GM20000 (cell line): Measurements from ENCODE around the gene FER.

Experiments used
- DNase-seq: peaks from one replicate; pipeline ENCODE4 v3.0.0; 2012; ENCODE audit warnings: low spot score
- CTCF ChIP-seq: IDR thresholded peaks from 2 replicates; pipeline ENCODE4 v1.5.1; 2012; ENCODE audit warnings: mild to moderate bottlenecking, control low read depth; ENCODE audit errors: extremely low read depth, missing control alignments

Gene FER

GRCh38 chr5:109168151-109168550, 420.5 kb downstream of the FER start:
- TF ChIP-seq CTCF, result no peak
- no peak for DNase-seq

- TF ChIP-seq CTCF, result no peak
- no peak for DNase-seq
Measured at GRCh38 chr5:109170629-109171350, 423.1 kb downstream of the FER start.

DNA sequence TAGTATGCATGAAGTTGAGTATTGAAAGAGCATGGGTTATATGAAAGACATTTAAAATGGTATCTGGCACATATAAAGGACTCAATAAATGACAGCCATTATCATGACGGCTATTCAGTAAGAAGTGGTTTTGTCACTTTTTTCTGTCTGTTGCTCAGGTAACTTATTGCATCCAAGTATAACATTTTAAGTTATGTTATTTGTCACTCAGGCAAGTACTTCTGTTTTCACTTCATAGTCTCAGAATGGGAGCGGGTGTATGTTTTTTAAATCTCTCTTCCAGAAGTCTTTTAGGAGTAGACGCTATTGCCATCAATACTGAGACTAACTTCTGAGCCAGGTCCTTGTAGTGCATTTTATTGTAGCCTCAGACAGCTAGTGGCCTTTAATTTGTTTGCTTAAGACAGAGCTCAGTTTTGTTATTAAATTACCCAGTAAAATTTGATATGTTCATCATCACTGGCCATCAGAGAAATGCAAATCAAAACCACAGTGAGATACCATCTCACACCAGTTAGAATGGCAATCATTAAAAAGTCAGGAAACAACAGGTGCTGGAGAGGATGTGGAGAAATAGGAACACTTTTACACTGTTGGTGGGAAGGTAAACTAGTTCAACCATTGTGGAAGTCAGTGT, 423.9 kb downstream of the FER start:
- DNase-seq, result peak; percentile 9

DNA sequence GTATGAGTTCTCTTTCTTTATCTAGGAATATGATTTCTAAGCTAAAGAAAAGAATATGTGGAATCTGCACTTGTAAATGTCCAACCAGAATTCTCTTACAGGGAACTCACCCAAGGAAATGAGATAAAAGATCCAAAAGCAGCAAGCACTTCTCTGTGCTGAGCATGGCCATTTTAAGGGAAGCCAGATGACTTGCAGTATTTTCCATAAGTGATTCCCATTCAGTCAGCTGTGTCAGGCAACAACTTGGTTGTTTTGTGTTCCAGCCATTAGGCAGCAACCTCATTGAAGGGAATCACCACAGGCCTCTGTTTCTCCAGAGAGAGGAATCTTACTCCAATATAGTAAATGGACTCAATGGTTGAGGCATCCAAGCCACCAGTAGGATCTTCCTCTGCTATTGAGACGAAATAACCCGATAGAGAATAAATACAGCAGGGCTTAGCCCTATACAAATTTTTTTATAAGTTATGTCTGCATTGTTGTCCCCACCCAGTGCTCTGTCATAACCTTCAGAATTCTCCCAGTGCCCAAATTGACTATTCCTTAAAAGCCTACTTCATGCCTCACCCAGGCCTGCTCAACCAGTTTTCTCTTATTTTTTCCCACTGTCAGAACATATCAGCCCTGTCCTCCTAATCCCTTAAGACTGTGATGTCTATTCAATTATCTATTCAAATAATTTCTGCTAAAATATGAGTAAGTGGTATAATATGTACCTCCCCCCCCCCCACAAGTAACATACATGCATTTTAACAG, 425.5 kb downstream of the FER start:
- no peak for DNase-seq
- TF ChIP-seq CTCF, result no peak

DNA sequence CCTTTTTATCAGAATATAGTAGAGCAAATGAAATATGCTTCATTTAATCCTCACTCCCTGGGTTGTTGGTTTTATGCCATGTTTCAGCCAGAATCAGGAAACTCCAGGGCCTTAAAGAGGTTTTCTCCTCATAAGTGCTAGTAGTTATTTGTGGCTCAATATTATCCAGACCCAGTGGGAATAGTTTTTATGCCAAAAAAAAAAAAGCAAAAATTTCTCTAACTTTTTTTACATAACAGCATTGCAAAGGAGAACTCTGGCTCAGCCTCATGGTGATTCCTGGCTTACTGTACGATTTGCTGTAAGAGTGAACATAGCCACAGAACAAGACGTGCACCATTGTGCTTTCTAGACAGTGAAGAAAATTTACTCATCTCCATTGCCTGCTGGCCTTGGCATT, 429.5 kb downstream of the FER start:
- no peak for TF ChIP-seq CTCF
- no peak for DNase-seq

GRCh38 chr5:109177782-109178181, 430.1 kb downstream of the FER start:
- DNase-seq, result no peak
- no peak for TF ChIP-seq CTCF

- no peak for TF ChIP-seq CTCF
- DNase-seq, result no peak
Measured at GRCh38 chr5:109180668-109181067, 433.0 kb downstream of the FER start.
